Liver (tissue), 9 donors: ENCODE results near the gene LSG1. TPM values are rescaled to one million over a fixed set of nuclear protein-coding genes. Genes with fewer than 3 reads are reported as not detected.

Experiments
- DNase-seq: peaks from one replicate; pipeline ENCODE4 v3.0.0-alpha.2; 2017; ENCODE audit warnings: low spot score
- H3K27ac ChIP-seq, 2 donors: one replicate each; pipeline ENCODE4 v1.7.0; 2013; ENCODE audit warnings: inconsistent platforms in 2 of 2, low read length in 2 of 2, control low read depth in 1 of 2, low read depth in 1 of 2, mild to moderate bottlenecking in 1 of 2
- H3K27me3 ChIP-seq, 4 donors: one replicate each; pipeline versions ENCODE4 v1.6.1 to v1.7.0; 2013; ENCODE audit warnings: low read length in 3 of 4, inconsistent platforms in 1 of 4, mild to moderate bottlenecking in 1 of 4, moderate library complexity in 1 of 4; ENCODE audit not compliant: control insufficient read depth in 4 of 4, insufficient read depth in 4 of 4
- H3K36me3 ChIP-seq, 4 donors: one replicate each; pipeline versions ENCODE4 v1.6.1 to v1.7.0; 2013; ENCODE audit warnings: low read length in 3 of 4, mild to moderate bottlenecking in 3 of 4, low read depth in 1 of 4, moderate library complexity in 1 of 4; ENCODE audit not compliant: control insufficient read depth in 4 of 4, insufficient read depth in 3 of 4
- H3K4me1 ChIP-seq, 4 donors: one replicate each; pipeline versions ENCODE4 v1.6.1 to v1.7.0; 2013; ENCODE audit warnings: low read length in 3 of 4, mild to moderate bottlenecking in 3 of 4, moderate library complexity in 1 of 4; ENCODE audit not compliant: control insufficient read depth in 4 of 4, insufficient read depth in 4 of 4
- H3K4me3 ChIP-seq, 3 donors: one replicate each; pipeline versions ENCODE4 v1.6.1 to v1.7.0; 2013; ENCODE audit warnings: low read length in 3 of 3, control low read depth in 1 of 3, low read depth in 1 of 3, mild to moderate bottlenecking in 1 of 3
- H3K9ac ChIP-seq, 2 donors: one replicate each; pipeline ENCODE4 v1.7.0; 2013; ENCODE audit warnings: low read length in 2 of 2, mild to moderate bottlenecking in 2 of 2, moderate library complexity in 2 of 2, control low read depth in 1 of 2, low read depth in 1 of 2
- H3K9me3 ChIP-seq, 4 donors: one replicate each; pipeline versions ENCODE4 v1.6.1 to v1.7.0; 2013; ENCODE audit warnings: low read length in 3 of 4; ENCODE audit not compliant: control insufficient read depth in 4 of 4
- EGR1 ChIP-seq, 2 donors: IDR thresholded peaks; 2 replicates each; pipeline ENCODE4 v1.6.1; 2016 to 2018; ENCODE audit warnings: antibody characterized with exemption in 2 of 2, low read depth in 2 of 2
- FOXA1 ChIP-seq: IDR thresholded peaks from 2 replicates; pipeline ENCODE4 v1.6.1; 2016; ENCODE audit warnings: antibody characterized with exemption
- FOXA2 ChIP-seq: IDR thresholded peaks from 2 replicates; pipeline ENCODE4 v1.6.1; 2016; ENCODE audit warnings: antibody characterized with exemption
- GABPA ChIP-seq, 2 donors: IDR thresholded peaks in 1 of 2; conservative IDR thresholded peaks in 1 of 2; 2 replicates each; pipeline ENCODE4 v1.6.1; 2016; ENCODE audit warnings: antibody characterized with exemption in 2 of 2, mild to moderate bottlenecking in 1 of 2, moderate library complexity in 1 of 2
- HNF4A ChIP-seq, 2 donors: conservative IDR thresholded peaks; 2 replicates each; pipeline ENCODE4 v1.6.1; 2016; ENCODE audit warnings: antibody characterized with exemption in 2 of 2, mild to moderate bottlenecking in 2 of 2
- JUND ChIP-seq, 2 donors: IDR thresholded peaks; 2 replicates each; pipeline ENCODE4 v1.6.1; 2016; ENCODE audit warnings: antibody characterized with exemption in 2 of 2
- NR2F2 ChIP-seq: IDR thresholded peaks from 2 replicates; pipeline ENCODE4 v1.6.1; 2016; ENCODE audit warnings: antibody characterized with exemption
- RAD21 ChIP-seq, 2 donors: IDR thresholded peaks; 2 replicates each; pipeline ENCODE4 v1.6.1; 2016; ENCODE audit warnings: antibody characterized with exemption in 2 of 2, mild to moderate bottlenecking in 2 of 2
- RXRA ChIP-seq, 2 donors: IDR thresholded peaks; 2 replicates each; pipeline ENCODE4 v1.6.1; 2017 to 2018; ENCODE audit warnings: antibody characterized with exemption in 2 of 2, mild to moderate bottlenecking in 1 of 2
- SP1 ChIP-seq: IDR thresholded peaks from 2 replicates; pipeline ENCODE4 v1.6.1; 2018; ENCODE audit warnings: antibody characterized with exemption, mild to moderate bottlenecking
- TAF1 ChIP-seq: conservative IDR thresholded peaks from 2 replicates; pipeline ENCODE4 v1.6.1; 2016; ENCODE audit warnings: antibody characterized with exemption, mild to moderate bottlenecking
- YY1 ChIP-seq: IDR thresholded peaks from 2 replicates; pipeline ENCODE4 v1.6.1; 2016; ENCODE audit warnings: antibody characterized with exemption, mild to moderate bottlenecking
- WGBS: extraction: QIAGEN DNeasy Blood & Tissue Kit; methylation state at CpG from one replicate; pipeline ENCODE4 v1.1.7; 2013; 5-methylcytosine and 5-hydroxymethylcytosine counted together
- polyA plus RNA-seq, 2 donors: library from polyadenylated mRNA; stranded (reverse) in 1 of 2; unstranded in 1 of 2; fragments of 200-250 nt in 1 of 2; fragments of >200 nt in 1 of 2; fragmentation: Nextera tagmentation in 1 of 2; extraction: Ambion mirVana in 1 of 2; gene quantifications; one replicate each; pipeline versions ENCODE4 v1.2.1 to v1.2.3, GENCODE V29; 2013 to 2015
- total RNA-seq, 2 donors: library from RNA; depleted of rRNA; stranded (reverse); fragments of >200 nt; gene quantifications; one replicate each; pipeline ENCODE4 v1.2.3, GENCODE V29; 2014
- TF ChIP-seq, protein P1 (sequence below): IDR thresholded peaks from 2 replicates; pipeline ENCODE4 v1.6.1; 2016; ENCODE audit warnings: antibody characterized with exemption, mild to moderate bottlenecking
- TF ChIP-seq, protein P2 (sequence below): IDR thresholded peaks from 2 replicates; pipeline ENCODE4 v1.6.1; 2016; ENCODE audit warnings: antibody characterized with exemption
- TF ChIP-seq, protein P3 (sequence below): fragments of 150-350 bp; IDR thresholded peaks from 2 replicates; pipeline ENCODE4 v1.5.1; 2017; ENCODE audit warnings: improper control_type of control experiment, low read depth, low read length; ENCODE audit not compliant: missing input control
- TF ChIP-seq, protein P4 (sequence below): IDR thresholded peaks from 2 replicates; pipeline ENCODE4 v1.6.1; 2016; ENCODE audit warnings: antibody characterized with exemption
- TF ChIP-seq, protein P5 (sequence below): IDR thresholded peaks from 2 replicates; pipeline ENCODE4 v1.6.1; 2016; ENCODE audit warnings: antibody characterized with exemption
- donor health status: healthy.
- donor health status: healthy.
- donor health status: healthy.
- donor health status: healthy.
- donor health status: healthy.

Gene LSG1
- total and polyA plus RNA-seq, 4 donors, result 13.6 to 38.5 (median 22.1) TPM

DNA sequence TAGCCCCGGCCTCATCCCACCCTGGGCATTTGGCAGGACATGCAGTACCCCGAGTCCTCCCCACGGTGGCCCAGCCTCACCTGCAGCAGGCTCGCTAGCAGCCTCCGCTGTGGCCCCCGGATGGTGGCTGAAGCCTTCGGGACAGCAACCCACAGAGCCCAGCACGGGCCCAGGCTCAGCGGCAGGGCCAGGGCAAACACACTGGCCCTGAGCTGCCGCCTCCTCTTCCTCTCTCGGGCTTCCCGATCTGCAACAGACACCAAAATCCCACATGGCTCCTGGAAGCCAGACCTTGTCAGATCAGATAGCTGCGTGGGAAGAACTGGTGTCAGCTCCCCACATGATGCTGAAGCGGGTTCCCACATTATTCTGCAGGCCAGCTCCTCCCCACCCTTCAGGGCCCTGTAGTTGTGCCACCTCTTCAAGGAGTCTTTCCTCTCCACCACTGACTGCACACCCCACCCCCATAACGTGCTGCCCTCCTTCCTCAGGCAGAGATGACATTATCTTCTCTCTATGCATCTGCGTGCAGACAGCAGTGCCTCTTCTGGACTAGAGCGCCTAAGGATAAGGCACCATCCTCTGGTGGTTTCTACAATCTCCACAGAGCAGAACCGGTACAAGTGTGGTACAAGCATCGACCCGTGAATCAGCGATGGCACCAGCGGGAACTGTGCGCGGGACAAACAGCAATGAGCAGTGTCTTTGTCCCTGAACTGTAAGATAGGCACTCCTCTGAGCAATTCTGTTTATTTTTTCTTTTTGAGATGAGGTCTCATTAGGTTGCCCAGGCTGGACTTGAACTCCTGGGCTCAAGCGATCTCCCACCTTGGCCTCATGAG lies 48.3 kb downstream of the LSG1 start:
- 93% methylated on average over 25 of the region's 25 CpGs for WGBS
- Histone ChIP-seq H3K4me1 (peaks cover 0 to 8% (median 5%) of the 10 kb centered on the region in 4 donors), H3K9me3 (no peaks in the 10 kb centered on the region), H3K27me3 (no peaks in the 10 kb centered on the region), H3K36me3 (peaks cover 0 to 2% (median 0%) of the 10 kb centered on the region in 4 donors), H3K27ac (no peak overlapping the region), H3K9ac (no peak overlapping the region), H3K4me3 (no peak overlapping the region)
- no peak for DNase-seq
- no peak for TF ChIP-seq EGR1 (IDR thresholded peaks at IDR 0.05; ENCODE audit: low read depth in 2 of 2)
- TF ChIP-seq, protein P1, sequence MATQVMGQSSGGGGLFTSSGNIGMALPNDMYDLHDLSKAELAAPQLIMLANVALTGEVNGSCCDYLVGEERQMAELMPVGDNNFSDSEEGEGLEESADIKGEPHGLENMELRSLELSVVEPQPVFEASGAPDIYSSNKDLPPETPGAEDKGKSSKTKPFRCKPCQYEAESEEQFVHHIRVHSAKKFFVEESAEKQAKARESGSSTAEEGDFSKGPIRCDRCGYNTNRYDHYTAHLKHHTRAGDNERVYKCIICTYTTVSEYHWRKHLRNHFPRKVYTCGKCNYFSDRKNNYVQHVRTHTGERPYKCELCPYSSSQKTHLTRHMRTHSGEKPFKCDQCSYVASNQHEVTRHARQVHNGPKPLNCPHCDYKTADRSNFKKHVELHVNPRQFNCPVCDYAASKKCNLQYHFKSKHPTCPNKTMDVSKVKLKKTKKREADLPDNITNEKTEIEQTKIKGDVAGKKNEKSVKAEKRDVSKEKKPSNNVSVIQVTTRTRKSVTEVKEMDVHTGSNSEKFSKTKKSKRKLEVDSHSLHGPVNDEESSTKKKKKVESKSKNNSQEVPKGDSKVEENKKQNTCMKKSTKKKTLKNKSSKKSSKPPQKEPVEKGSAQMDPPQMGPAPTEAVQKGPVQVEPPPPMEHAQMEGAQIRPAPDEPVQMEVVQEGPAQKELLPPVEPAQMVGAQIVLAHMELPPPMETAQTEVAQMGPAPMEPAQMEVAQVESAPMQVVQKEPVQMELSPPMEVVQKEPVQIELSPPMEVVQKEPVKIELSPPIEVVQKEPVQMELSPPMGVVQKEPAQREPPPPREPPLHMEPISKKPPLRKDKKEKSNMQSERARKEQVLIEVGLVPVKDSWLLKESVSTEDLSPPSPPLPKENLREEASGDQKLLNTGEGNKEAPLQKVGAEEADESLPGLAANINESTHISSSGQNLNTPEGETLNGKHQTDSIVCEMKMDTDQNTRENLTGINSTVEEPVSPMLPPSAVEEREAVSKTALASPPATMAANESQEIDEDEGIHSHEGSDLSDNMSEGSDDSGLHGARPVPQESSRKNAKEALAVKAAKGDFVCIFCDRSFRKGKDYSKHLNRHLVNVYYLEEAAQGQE, result no peak
- no peak for TF ChIP-seq TAF1
- TF ChIP-seq FOXA2, result no peak
- TF ChIP-seq RXRA (IDR thresholded peaks at IDR 0.05), result no peak
- TF ChIP-seq NR2F2, result no peak
- TF ChIP-seq JUND (IDR thresholded peaks at IDR 0.05), result no peak
- TF ChIP-seq SP1, result no peak
- no peak for TF ChIP-seq YY1

DNA sequence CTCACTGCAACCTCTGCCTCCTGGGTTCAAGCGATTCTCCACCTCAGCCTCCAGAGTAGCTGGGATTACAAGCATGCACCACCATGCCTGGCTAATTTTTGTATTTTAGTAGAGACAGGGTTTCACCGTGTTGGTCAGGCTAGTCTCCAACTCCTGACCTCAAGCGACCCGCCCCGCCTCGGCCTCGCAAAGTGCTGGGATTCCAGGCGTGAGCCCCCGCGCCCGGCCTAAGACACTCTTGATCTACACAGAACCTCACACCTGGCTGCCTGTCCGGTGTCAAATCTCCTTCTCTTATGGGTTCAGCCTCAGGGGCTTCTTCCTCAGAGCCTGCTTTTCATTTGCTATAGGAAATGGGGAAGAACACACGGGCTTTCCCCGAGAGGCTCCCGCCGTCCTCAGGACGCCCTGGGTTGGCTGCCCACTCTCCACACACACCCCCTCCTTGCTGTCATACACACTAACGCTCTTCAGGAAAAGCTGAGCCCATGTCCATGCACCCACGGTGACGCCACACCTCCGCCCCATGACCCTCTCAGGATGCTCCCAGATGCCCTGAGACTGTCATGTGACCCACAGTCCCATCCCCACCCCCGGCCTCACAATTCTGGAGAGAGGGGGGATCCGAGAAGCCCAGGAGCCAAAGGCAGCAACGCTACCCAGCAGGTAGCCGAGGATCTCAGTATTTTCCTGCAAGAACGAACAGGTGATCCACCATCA lies 49.2 kb downstream of the LSG1 start:
- no peaks in the 10 kb centered on the region for H3K9me3 ChIP-seq
- H3K4me1 ChIP-seq, result peaks cover 0 to 8% (median 5%) of the 10 kb centered on the region in 4 donors
- H3K9ac ChIP-seq, result no peak overlapping the region
- DNase-seq, result no peak
- H3K4me3 ChIP-seq, result no peak overlapping the region
- no peak overlapping the region for H3K27ac ChIP-seq
- 94% methylated on average over 26 of the region's 26 CpGs for WGBS
- TF ChIP-seq NR2F2, result no peak
- TF ChIP-seq GABPA (IDR thresholded peaks at IDR 0.05 in 1 of 2, conservative IDR thresholded peaks at IDR 0.05 in 1 of 2), result no peak
- no peak for TF ChIP-seq TAF1
- no peak for TF ChIP-seq RAD21 (IDR thresholded peaks at IDR 0.05)
- TF ChIP-seq, protein P2, sequence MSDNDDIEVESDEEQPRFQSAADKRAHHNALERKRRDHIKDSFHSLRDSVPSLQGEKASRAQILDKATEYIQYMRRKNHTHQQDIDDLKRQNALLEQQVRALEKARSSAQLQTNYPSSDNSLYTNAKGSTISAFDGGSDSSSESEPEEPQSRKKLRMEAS, result no peak
- no peak for TF ChIP-seq EGR1 (IDR thresholded peaks at IDR 0.05; ENCODE audit: low read depth in 2 of 2)
- TF ChIP-seq, protein P3, sequence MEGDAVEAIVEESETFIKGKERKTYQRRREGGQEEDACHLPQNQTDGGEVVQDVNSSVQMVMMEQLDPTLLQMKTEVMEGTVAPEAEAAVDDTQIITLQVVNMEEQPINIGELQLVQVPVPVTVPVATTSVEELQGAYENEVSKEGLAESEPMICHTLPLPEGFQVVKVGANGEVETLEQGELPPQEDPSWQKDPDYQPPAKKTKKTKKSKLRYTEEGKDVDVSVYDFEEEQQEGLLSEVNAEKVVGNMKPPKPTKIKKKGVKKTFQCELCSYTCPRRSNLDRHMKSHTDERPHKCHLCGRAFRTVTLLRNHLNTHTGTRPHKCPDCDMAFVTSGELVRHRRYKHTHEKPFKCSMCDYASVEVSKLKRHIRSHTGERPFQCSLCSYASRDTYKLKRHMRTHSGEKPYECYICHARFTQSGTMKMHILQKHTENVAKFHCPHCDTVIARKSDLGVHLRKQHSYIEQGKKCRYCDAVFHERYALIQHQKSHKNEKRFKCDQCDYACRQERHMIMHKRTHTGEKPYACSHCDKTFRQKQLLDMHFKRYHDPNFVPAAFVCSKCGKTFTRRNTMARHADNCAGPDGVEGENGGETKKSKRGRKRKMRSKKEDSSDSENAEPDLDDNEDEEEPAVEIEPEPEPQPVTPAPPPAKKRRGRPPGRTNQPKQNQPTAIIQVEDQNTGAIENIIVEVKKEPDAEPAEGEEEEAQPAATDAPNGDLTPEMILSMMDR, result no peak
- no peak for TF ChIP-seq FOXA2
- no peak for TF ChIP-seq SP1
- TF ChIP-seq FOXA1, result no peak
- no peak for TF ChIP-seq RXRA (IDR thresholded peaks at IDR 0.05)
- TF ChIP-seq, protein P4, sequence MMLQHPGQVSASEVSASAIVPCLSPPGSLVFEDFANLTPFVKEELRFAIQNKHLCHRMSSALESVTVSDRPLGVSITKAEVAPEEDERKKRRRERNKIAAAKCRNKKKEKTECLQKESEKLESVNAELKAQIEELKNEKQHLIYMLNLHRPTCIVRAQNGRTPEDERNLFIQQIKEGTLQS, result no peak
- TF ChIP-seq, protein P5, sequence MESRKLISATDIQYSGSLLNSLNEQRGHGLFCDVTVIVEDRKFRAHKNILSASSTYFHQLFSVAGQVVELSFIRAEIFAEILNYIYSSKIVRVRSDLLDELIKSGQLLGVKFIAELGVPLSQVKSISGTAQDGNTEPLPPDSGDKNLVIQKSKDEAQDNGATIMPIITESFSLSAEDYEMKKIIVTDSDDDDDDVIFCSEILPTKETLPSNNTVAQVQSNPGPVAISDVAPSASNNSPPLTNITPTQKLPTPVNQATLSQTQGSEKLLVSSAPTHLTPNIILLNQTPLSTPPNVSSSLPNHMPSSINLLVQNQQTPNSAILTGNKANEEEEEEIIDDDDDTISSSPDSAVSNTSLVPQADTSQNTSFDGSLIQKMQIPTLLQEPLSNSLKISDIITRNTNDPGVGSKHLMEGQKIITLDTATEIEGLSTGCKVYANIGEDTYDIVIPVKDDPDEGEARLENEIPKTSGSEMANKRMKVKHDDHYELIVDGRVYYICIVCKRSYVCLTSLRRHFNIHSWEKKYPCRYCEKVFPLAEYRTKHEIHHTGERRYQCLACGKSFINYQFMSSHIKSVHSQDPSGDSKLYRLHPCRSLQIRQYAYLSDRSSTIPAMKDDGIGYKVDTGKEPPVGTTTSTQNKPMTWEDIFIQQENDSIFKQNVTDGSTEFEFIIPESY, result no peak
- TF ChIP-seq HNF4A (conservative IDR thresholded peaks at IDR 0.05), result no peak
- H3K27me3 ChIP-seq, result no peaks in the 10 kb centered on the region
- no peaks in the 10 kb centered on the region for H3K36me3 ChIP-seq
